ENCODE data around the gene BPIFB6.

DNA sequence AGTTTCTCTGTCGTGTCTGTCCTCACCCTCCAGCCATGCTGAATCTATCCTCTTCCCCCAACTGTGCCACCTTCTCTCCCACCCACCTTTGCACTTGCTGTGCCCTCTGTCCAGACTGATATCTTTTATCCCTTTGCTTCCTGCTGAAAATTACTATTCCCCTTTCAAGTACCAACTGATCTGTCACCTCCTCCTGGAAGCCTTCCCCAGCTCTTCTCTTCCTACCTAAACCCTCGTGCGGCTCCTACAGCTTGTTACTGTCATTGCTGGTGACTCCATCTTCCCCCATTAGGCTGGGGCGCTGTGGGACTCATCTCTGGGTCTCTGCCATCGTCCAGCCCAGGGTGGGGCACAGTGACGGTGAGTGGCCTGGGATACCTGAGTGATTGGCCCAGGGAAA, 1.1 kb downstream of the BPIFB6 start:
- TF ChIP-seq, protein P1, sequence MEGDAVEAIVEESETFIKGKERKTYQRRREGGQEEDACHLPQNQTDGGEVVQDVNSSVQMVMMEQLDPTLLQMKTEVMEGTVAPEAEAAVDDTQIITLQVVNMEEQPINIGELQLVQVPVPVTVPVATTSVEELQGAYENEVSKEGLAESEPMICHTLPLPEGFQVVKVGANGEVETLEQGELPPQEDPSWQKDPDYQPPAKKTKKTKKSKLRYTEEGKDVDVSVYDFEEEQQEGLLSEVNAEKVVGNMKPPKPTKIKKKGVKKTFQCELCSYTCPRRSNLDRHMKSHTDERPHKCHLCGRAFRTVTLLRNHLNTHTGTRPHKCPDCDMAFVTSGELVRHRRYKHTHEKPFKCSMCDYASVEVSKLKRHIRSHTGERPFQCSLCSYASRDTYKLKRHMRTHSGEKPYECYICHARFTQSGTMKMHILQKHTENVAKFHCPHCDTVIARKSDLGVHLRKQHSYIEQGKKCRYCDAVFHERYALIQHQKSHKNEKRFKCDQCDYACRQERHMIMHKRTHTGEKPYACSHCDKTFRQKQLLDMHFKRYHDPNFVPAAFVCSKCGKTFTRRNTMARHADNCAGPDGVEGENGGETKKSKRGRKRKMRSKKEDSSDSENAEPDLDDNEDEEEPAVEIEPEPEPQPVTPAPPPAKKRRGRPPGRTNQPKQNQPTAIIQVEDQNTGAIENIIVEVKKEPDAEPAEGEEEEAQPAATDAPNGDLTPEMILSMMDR (conservative IDR thresholded peaks at IDR 0.05; ENCODE audit: low read length), result no peak
- TF ChIP-seq EZH2phosphoT487 (IDR thresholded peaks at IDR 0.05; ENCODE audit: borderline replicate concordance), result no peak

Data from Loucy (cell line).